Measurements from ENCODE around the gene MYRF.

DNA sequence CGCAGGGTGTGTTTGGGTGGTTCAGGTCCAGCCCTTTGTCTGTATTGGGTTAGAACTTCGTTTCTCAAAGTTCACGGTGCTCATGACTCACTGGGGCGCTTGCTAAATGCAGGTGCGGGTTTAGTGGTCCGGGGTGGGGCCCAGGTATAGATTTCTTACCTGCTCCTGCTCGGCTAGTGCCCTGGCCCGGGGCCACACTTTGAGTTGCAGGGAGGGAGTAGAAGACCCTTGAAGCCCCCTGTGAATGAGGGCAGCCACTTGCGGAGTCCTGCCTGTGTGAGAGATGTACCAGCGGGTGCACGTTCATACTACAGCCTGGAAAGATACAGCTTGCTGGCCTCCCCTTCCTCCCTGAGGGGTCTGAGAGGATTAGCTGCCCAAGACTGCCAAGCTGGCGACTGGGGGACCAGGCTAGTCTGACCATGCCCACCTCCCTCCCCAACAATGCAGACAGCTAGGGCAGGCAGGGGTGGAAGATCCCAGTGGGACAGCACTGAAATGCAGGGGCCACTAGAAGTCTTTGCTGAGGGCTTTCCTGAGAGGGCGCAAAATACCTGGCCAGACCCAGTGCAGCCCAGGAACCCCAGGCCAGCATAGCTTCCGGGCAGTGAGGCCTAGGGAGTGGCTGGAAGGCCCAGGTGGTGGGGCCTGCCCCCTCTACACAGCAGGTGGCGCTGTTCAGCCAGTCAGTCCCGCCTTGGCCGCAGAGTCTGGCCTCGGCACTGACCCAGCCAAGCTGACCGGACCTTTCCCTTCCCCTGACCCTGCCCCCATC lies 5.1 kb upstream of the MYRF start:
- TF ChIP-seq, protein P1, sequence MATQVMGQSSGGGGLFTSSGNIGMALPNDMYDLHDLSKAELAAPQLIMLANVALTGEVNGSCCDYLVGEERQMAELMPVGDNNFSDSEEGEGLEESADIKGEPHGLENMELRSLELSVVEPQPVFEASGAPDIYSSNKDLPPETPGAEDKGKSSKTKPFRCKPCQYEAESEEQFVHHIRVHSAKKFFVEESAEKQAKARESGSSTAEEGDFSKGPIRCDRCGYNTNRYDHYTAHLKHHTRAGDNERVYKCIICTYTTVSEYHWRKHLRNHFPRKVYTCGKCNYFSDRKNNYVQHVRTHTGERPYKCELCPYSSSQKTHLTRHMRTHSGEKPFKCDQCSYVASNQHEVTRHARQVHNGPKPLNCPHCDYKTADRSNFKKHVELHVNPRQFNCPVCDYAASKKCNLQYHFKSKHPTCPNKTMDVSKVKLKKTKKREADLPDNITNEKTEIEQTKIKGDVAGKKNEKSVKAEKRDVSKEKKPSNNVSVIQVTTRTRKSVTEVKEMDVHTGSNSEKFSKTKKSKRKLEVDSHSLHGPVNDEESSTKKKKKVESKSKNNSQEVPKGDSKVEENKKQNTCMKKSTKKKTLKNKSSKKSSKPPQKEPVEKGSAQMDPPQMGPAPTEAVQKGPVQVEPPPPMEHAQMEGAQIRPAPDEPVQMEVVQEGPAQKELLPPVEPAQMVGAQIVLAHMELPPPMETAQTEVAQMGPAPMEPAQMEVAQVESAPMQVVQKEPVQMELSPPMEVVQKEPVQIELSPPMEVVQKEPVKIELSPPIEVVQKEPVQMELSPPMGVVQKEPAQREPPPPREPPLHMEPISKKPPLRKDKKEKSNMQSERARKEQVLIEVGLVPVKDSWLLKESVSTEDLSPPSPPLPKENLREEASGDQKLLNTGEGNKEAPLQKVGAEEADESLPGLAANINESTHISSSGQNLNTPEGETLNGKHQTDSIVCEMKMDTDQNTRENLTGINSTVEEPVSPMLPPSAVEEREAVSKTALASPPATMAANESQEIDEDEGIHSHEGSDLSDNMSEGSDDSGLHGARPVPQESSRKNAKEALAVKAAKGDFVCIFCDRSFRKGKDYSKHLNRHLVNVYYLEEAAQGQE (IDR thresholded peaks at IDR 0.05; ENCODE audit: low read depth) = no peak
- TF ChIP-seq CREB1 (IDR thresholded peaks at IDR 0.05; ENCODE audit: low read depth) = no peak
- 0 out of 2 replicates have a peak, but pooled peaks have one; percentile 34 for TF ChIP-seq YY1 (IDR thresholded peaks at IDR 0.05; ENCODE audit: low read depth)
- TF ChIP-seq, protein P2, sequence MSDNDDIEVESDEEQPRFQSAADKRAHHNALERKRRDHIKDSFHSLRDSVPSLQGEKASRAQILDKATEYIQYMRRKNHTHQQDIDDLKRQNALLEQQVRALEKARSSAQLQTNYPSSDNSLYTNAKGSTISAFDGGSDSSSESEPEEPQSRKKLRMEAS (IDR thresholded peaks at IDR 0.05) = peak; percentile 28; the same call in 1 of the 2 replicates
- TF ChIP-seq ZBTB7A (IDR thresholded peaks at IDR 0.05; ENCODE audit: low read depth) = 0 out of 2 replicates have a peak, but pooled peaks have one; percentile 15
